Testis (tissue), 2 donors: ENCODE results near the gene SNAP47.

ENCODE experiments used
- CTCF ChIP-seq, 3 experiments: fragments of 450-650 bp in 2 of 3; fragments of 200-600 bp in 1 of 3; sonication (generic) in 1 of 3; IDR thresholded peaks; one replicate each; pipeline ENCODE4 v1.5.1; 2016 to 2019; ENCODE audit warnings: antibody characterized with exemption in 3 of 3, mild to moderate bottlenecking in 2 of 3, moderate library complexity in 1 of 3
- POLR2A ChIP-seq: fragments of 450-650 bp; IDR thresholded peaks from one replicate; pipeline ENCODE4 v1.6.1; 2017; ENCODE audit warnings: antibody characterized with exemption, mild to moderate bottlenecking, moderate library complexity

DNA sequence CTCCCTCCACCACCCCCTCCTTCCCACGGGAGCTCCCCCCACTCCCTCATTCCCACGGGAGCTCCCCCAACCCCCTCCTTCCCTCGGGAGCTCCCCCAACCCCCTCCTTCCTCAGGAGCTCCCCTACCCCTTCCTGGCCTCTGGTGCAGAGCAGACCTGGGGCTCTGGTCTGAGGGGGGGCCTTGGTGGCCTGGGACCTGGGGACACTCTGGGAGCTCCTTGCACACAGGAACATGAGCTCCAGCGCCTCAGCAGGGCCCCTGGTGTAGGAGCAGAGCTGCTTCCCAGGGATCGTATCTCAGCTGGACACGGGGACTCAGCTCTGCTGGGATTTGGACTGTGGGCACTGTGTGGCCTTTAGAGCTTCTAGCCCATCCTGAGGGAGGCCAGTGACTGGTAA, 60.5 kb downstream of the SNAP47 start:
- TF ChIP-seq POLR2A (no peak), CTCF (IDR thresholded peaks at IDR 0.05) (no peak)
